K562 (cell line): ENCODE data around the gene PINK1. TPM values are rescaled to one million over a fixed set of nuclear protein-coding genes. Genes with fewer than 3 reads are reported as not detected.

Source experiments
- ATAC-seq: fragments of 200-7000 bp; cut with Tn5 transposase; 3 replicates; pipeline ENCODE4 v1.9.1; 2020; ENCODE audit warnings: moderate library complexity
- BruUV-seq: library from RNA; stranded (reverse); fragments of 400-500 nt; replicated peaks from 2 replicates; lab custom pipeline; 2021; lab: Mats Ljungman, UMichigan
- CTCF ChIA-PET: fragments of 300-600 bp; formaldehyde crosslinking; extraction: SDS; loops from one replicate; lab custom pipeline; 2021; ENCODE audit warnings: low intra/inter-chr PET ratio; lab: Yijun Ruan, JAX
- POLR2A ChIA-PET: fragments of 300-600, 350-650 bp; sonication (Branson Sonifier 250); formaldehyde crosslinking; extraction: SDS; loops from one replicate; lab custom pipeline; 2021; ENCODE audit warnings: antibody characterized with exemption, inconsistent platforms; lab: Yijun Ruan, JAX
- DNase-seq, 4 experiments: peaks; one replicate each; pipeline versions ENCODE4 v3.0.0 to v3.0.0-alpha.2; 2011 to 2018; ENCODE audit warnings: low spot score in 3 of 4, mixed read lengths in 3 of 4; ENCODE audit errors: extremely low read depth in 1 of 4
- FAIRE-seq: peaks from 2 replicates; lab custom pipeline; 2011; peaks lifted over from hg19 to GRCh38; lab: Jason Lieb, UNC
- H2AFZ ChIP-seq: 2 replicates; pipeline ENCODE4 v1.6.0; 2011; ENCODE audit warnings: low read depth, low read length, control low read depth, inconsistent platforms
- H3K27ac ChIP-seq: fragments of 200-600 bp; 3 replicates; pipeline ENCODE4 v1.8.0; 2011; ENCODE audit warnings: low read depth, mild to moderate bottlenecking, control low read depth, inconsistent platforms, low read length, moderate library complexity, mixed read lengths; ENCODE audit errors: extremely low read depth
- H3K27me3 ChIP-seq, 2 experiments: fragments of 300-600 bp in 1 of 2; 2 replicates in 1 of 2; 3 replicates in 1 of 2; pipeline versions ENCODE4 v1.6.0 to v1.8.0; 2011; ENCODE audit warnings: inconsistent platforms in 2 of 2, low read length in 2 of 2, mild to moderate bottlenecking in 1 of 2, mixed read lengths in 1 of 2, moderate library complexity in 1 of 2; ENCODE audit not compliant: control insufficient read depth in 2 of 2, insufficient read depth in 2 of 2
- H3K36me3 ChIP-seq: fragments of 300-600 bp; 3 replicates; pipeline ENCODE4 v1.8.0; 2011; ENCODE audit warnings: mild to moderate bottlenecking, low read length, inconsistent platforms; ENCODE audit not compliant: control insufficient read depth, insufficient read depth
- H3K4me1 ChIP-seq, 2 experiments: fragments of 200-600 bp in 1 of 2; replicated peaks in 1 of 2; 2 replicates in 1 of 2; 3 replicates in 1 of 2; pipeline versions ENCODE4 v1.5.1 to v1.8.0; 2011; ENCODE audit warnings: inconsistent platforms in 2 of 2, low read length in 2 of 2, mild to moderate bottlenecking in 1 of 2, mixed read lengths in 1 of 2, moderate library complexity in 1 of 2; ENCODE audit not compliant: control insufficient read depth in 2 of 2, insufficient read depth in 2 of 2
- H3K4me2 ChIP-seq: 2 replicates; pipeline ENCODE4 v1.6.1; 2011; ENCODE audit warnings: low read length, control low read depth, inconsistent platforms, mixed read lengths; ENCODE audit not compliant: insufficient read depth
- H3K4me3 ChIP-seq: fragments of 200-600 bp; sonication (generic), shearing (Covaris generic); 2 replicates; pipeline ENCODE4 v1.5.1; 2016; ENCODE audit warnings: control low read depth, inconsistent platforms
- H3K79me2 ChIP-seq: fragments of 200-600 bp; 3 replicates; pipeline ENCODE4 v1.8.0; 2011; ENCODE audit warnings: low read length, inconsistent platforms; ENCODE audit not compliant: control insufficient read depth, insufficient read depth
- H3K9ac ChIP-seq, 2 experiments: 2 replicates each; pipeline versions ENCODE4 v1.6.0 to v1.6.1; 2011; ENCODE audit warnings: low read depth in 2 of 2, low read length in 2 of 2, control low read depth in 1 of 2, inconsistent platforms in 1 of 2, mild to moderate bottlenecking in 1 of 2, mixed read lengths in 1 of 2; ENCODE audit not compliant: insufficient read depth in 1 of 2
- H3K9me1 ChIP-seq: one replicate; pipeline ENCODE4 v1.6.0; 2011; ENCODE audit warnings: inconsistent platforms, mild to moderate bottlenecking, low read length, moderate library complexity; ENCODE audit not compliant: control insufficient read depth, insufficient read depth
- H3K9me3 ChIP-seq: replicated peaks from 2 replicates; pipeline ENCODE4 v1.5.1; 2011; ENCODE audit warnings: low read depth, low read length, inconsistent platforms; ENCODE audit not compliant: control insufficient read depth, insufficient read depth
- H4K20me1 ChIP-seq: replicated peaks from 2 replicates; pipeline ENCODE4 v1.6.1; 2011; ENCODE audit warnings: low read length, inconsistent platforms, mixed read lengths; ENCODE audit not compliant: control insufficient read depth, insufficient read depth
- IRF2 ChIP-seq: sonication (generic); formaldehyde crosslinking; IDR thresholded peaks from 2 replicates; pipeline ENCODE4 v1.8.1; 2022; ENCODE audit warnings: mild to moderate bottlenecking, missing genetic modification reagents
- KDM5B ChIP-seq: fragments of 200-600 bp; sonication (generic); IDR thresholded peaks from 2 replicates; pipeline ENCODE4 v1.6.1; 2012; ENCODE audit warnings: low read depth, mild to moderate bottlenecking, moderate library complexity, low read length, control low read depth, inconsistent platforms; ENCODE audit not compliant: insufficient replicate concordance
- MYBL2 ChIP-seq, 2 experiments: fragments of 450-650 bp in 1 of 2; sonication (generic) in 1 of 2; formaldehyde crosslinking in 1 of 2; IDR thresholded peaks; 2 replicates each; pipeline versions ENCODE4 v1.6.1 to v1.8.1; 2017 to 2022; ENCODE audit warnings: borderline replicate concordance in 1 of 2, inconsistent platforms in 1 of 2, low read depth in 1 of 2, mild to moderate bottlenecking in 1 of 2, missing genetic modification reagents in 1 of 2, moderate library complexity in 1 of 2
- ZNF282 ChIP-seq: sonication (generic); formaldehyde crosslinking; IDR thresholded peaks from 2 replicates; pipeline ENCODE4 v1.8.1; 2023; ENCODE audit warnings: missing genetic modification reagents
- WGBS: fragments of 100-300 bp; shearing (Covaris generic); methylation state at CpG from one replicate; pipeline ENCODE4 v1.1.6; 2016; ENCODE audit warnings: low coverage, mixed read lengths; ENCODE audit not compliant: insufficient coverage; ENCODE audit errors: missing lambda C conversion rate; 5-methylcytosine and 5-hydroxymethylcytosine counted together
- in situ Hi-C: fragments of 300-500 bp; cut with MboI; formaldehyde crosslinking; loops from 4 replicates; pipeline ENCODE4 v1.15.0; 2018; ENCODE audit warnings: inconsistent platforms, mixed read lengths
- intact Hi-C: fragments of 100-400 bp; cut with micrococcal nuclease; formaldehyde crosslinking; loops from 2 replicates; pipeline ENCODE4 v1.14.2; 2022
- polyA plus RNA-seq, 8 experiments: library from polyadenylated mRNA; depleted of rRNA in 4 of 8; stranded (reverse) in 5 of 8; unstranded in 3 of 8; fragments of >200 nt; fragmentation: Nextera tagmentation in 2 of 8; fragmentation: Illumina TruSeq in 1 of 8; extraction: Ambion mirVana in 2 of 8; extraction: Trizol in 1 of 8; gene quantifications; 2 replicates each; pipeline versions ENCODE4 v1.2.1 to v1.2.3, GENCODE V29; 2011 to 2014; ENCODE audit warnings: inconsistent platforms in 1 of 8, missing spikeins in 1 of 8
- total RNA-seq, 7 experiments: library from RNA; depleted of rRNA in 6 of 7; stranded (reverse); fragments of >200 nt in 6 of 7; fragmentation: Illumina TruSeq in 2 of 7; extraction: Trizol in 2 of 7; gene quantifications; 2 replicates each; pipeline versions ENCODE4 v1.2.1 to v1.2.3, GENCODE V29; 2011 to 2021; ENCODE audit warnings: low replicate concordance in 1 of 7
- TF ChIP-seq, protein P1 (sequence below): fragments of 250-450 bp; sonication (Bioruptor Pico); IDR thresholded peaks from 2 replicates; pipeline ENCODE4 v1.8.0; 2021; ENCODE audit warnings: mild to moderate bottlenecking, moderate library complexity
- TF ChIP-seq, protein P2 (sequence below): fragments of 250-450 bp; sonication (Bioruptor Pico); IDR thresholded peaks from 2 replicates; pipeline ENCODE4 v1.8.0; 2022; ENCODE audit warnings: moderate library complexity, mild to moderate bottlenecking, inconsistent platforms
- TF ChIP-seq, protein P3 (sequence below): sonication (generic); formaldehyde crosslinking; IDR thresholded peaks from 2 replicates; pipeline ENCODE4 v1.8.0; 2022; ENCODE audit warnings: missing genetic modification reagents, mild to moderate bottlenecking, borderline replicate concordance

The PINK1 gene
- total and polyA plus RNA-seq, 9 of the 15 experiments (the other 6 are each of a cell fraction or from before 2014, with no cell fraction given): 1.5 to 11.3 (median 6.8) TPM

GRCh38 chr1:20625176-20626097 is 7.8 kb upstream of the PINK1 start:
- H3K27ac ChIP-seq: no peak overlapping the region
- H4K20me1 ChIP-seq: no peaks in the 10 kb centered on the region
- CTCF ChIA-PET: no interaction called here
- no peak for DNase-seq
- in situ Hi-C loops: no loop called here
- no peaks in the 10 kb centered on the region for H3K9me3 ChIP-seq
- H3K9me1 ChIP-seq: no peaks in the 10 kb centered on the region
- no peak overlapping the region for H3K4me2 ChIP-seq
- TF ChIP-seq, protein P1, sequence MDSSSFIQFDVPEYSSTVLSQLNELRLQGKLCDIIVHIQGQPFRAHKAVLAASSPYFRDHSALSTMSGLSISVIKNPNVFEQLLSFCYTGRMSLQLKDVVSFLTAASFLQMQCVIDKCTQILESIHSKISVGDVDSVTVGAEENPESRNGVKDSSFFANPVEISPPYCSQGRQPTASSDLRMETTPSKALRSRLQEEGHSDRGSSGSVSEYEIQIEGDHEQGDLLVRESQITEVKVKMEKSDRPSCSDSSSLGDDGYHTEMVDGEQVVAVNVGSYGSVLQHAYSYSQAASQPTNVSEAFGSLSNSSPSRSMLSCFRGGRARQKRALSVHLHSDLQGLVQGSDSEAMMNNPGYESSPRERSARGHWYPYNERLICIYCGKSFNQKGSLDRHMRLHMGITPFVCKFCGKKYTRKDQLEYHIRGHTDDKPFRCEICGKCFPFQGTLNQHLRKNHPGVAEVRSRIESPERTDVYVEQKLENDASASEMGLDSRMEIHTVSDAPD (CRISPR knock-in tag): no peak
- TF ChIP-seq IRF2 (CRISPR knock-in tag) (no peak), ZNF282 (CRISPR knock-in tag) (no peak), KDM5B (no peak), MYBL2 (IDR thresholded peaks at IDR 0.05; ENCODE audit: low read depth) (no peak), MYBL2 (CRISPR knock-in tag; IDR thresholded peaks at IDR 0.05; ENCODE audit: borderline replicate concordance) (no peak)
- TF ChIP-seq, protein P2, sequence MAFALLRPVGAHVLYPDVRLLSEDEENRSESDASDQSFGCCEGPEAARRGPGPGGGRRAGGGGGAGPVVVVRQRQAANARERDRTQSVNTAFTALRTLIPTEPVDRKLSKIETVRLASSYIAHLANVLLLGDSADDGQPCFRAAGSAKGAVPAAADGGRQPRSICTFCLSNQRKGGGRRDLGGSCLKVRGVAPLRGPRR: no peak
- TF ChIP-seq, protein P3, sequence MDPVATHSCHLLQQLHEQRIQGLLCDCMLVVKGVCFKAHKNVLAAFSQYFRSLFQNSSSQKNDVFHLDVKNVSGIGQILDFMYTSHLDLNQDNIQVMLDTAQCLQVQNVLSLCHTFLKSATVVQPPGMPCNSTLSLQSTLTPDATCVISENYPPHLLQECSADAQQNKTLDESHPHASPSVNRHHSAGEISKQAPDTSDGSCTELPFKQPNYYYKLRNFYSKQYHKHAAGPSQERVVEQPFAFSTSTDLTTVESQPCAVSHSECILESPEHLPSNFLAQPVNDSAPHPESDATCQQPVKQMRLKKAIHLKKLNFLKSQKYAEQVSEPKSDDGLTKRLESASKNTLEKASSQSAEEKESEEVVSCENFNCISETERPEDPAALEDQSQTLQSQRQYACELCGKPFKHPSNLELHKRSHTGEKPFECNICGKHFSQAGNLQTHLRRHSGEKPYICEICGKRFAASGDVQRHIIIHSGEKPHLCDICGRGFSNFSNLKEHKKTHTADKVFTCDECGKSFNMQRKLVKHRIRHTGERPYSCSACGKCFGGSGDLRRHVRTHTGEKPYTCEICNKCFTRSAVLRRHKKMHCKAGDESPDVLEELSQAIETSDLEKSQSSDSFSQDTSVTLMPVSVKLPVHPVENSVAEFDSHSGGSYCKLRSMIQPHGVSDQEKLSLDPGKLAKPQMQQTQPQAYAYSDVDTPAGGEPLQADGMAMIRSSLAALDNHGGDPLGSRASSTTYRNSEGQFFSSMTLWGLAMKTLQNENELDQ (CRISPR knock-in tag): no peak
- no TSS peak for BruUV-seq
- no peak overlapping the region for H2AFZ ChIP-seq
- no peak for ATAC-seq
- no peaks in the 10 kb centered on the region for H3K36me3 ChIP-seq
- POLR2A ChIA-PET: no interaction called here
- H3K9ac ChIP-seq: no peak overlapping the region
- H3K79me2 ChIP-seq: no peaks in the 10 kb centered on the region
- WGBS: 3% methylated on average over 3 of the region's 3 CpGs
- H3K4me3 ChIP-seq: no peak overlapping the region
- no peak for FAIRE-seq
- peaks cover 0 to under 1% of the 10 kb centered on the region in 2 experiments; a peak in 1 of 5 replicates for H3K4me1 ChIP-seq
- intact Hi-C loops: no loop called here
- H3K27me3 ChIP-seq: peaks cover 0 to 3% of the 10 kb centered on the region in 2 experiments; a peak in 1 of 5 replicates
